Stimulated activated naive CD8-positive, alpha-beta T cell treated with anti-CD3 and anti-CD28 coated beads, Interleukin-15, amount 100 ng/mL, for 72 hours (primary cell): ENCODE results near the gene DZANK1.
"Not testable (repeated sequence)": the region's sequence is repeated elsewhere in the genome, so short reads cannot be mapped to it uniquely, and the experiment has no call there.

Experiments used
- ATAC-seq: fragments of 150-1000 bp; cut with Tn5 transposase; 2 replicates; pipeline ENCODE4 v1.10.0; 2021; ENCODE audit warnings: mild to moderate bottlenecking, moderate library complexity
- DNase-seq, 2 donors: peaks; one replicate each; pipeline ENCODE4 v3.0.0; 2021 to 2022
- H3K27ac Mint-ChIP-seq, 2 donors: one replicate each; pipeline ENCODE4 v1.8.0; 2022; ENCODE audit warnings: mild to moderate bottlenecking in 2 of 2, mixed read lengths in 2 of 2, moderate library complexity in 2 of 2
- H3K27me3 Mint-ChIP-seq: one replicate; pipeline ENCODE4 v1.8.0; 2022; ENCODE audit warnings: mixed read lengths
- H3K4me1 Mint-ChIP-seq: one replicate; pipeline ENCODE4 v1.8.0; 2022; ENCODE audit warnings: mild to moderate bottlenecking, mixed read lengths
- H3K4me3 Mint-ChIP-seq, 2 donors: one replicate each; pipeline ENCODE4 v1.8.0; 2022; ENCODE audit warnings: mild to moderate bottlenecking in 2 of 2, mixed read lengths in 2 of 2, moderate library complexity in 1 of 2
- H3K9me3 Mint-ChIP-seq, 2 donors: one replicate each; pipeline ENCODE4 v1.8.0; 2022; ENCODE audit warnings: mixed read lengths in 2 of 2

Gene DZANK1

GRCh38 chr20:18405826-18406225 is 61.0 kb downstream of the DZANK1 start:
- H3K4me1 Mint-ChIP-seq = no peaks in the 10 kb centered on the region
- ATAC-seq (no peak), DNase-seq (no peak)
- no peak overlapping the region for H3K27ac Mint-ChIP-seq
- peaks cover 0 to 8% of the 10 kb centered on the region in 2 donors for H3K9me3 Mint-ChIP-seq
- H3K4me3 Mint-ChIP-seq = no peak overlapping the region
- H3K27me3 Mint-ChIP-seq = no peaks in the 10 kb centered on the region

GRCh38 chr20:18404172-18404571 is 62.7 kb downstream of the DZANK1 start:
- no peaks in the 10 kb centered on the region for H3K4me1 Mint-ChIP-seq
- no peak overlapping the region for H3K27ac Mint-ChIP-seq
- H3K9me3 Mint-ChIP-seq = peaks cover 0 to 8% of the 10 kb centered on the region in 2 donors
- H3K27me3 Mint-ChIP-seq = no peaks in the 10 kb centered on the region
- H3K4me3 Mint-ChIP-seq = no peak overlapping the region
- DNase-seq = no peak
- no peak for ATAC-seq

- ATAC-seq = no peak
- Mint-ChIP-seq H3K27me3 (no peaks in the 10 kb centered on the region), H3K27ac (no peak overlapping the region), H3K4me1 (no peaks in the 10 kb centered on the region), H3K9me3 (peaks cover 0 to 8% of the 10 kb centered on the region in 2 donors), H3K4me3 (no peak overlapping the region)
- DNase-seq = no peak
These were observed 63.6 kb downstream of the DZANK1 start for GRCh38 chr20:18403269-18403668.

- Mint-ChIP-seq H3K27ac (no peak overlapping the region), H3K9me3 (peaks cover 0 to 8% of the 10 kb centered on the region in 2 donors), H3K27me3 (no peaks in the 10 kb centered on the region), H3K4me3 (no peak overlapping the region), H3K4me1 (no peaks in the 10 kb centered on the region)
- DNase-seq = no peak
- ATAC-seq = no peak
These were observed 65.5 kb downstream of the DZANK1 start for GRCh38 chr20:18401305-18401704.

- H3K4me3 Mint-ChIP-seq = no peak overlapping the region
- peaks cover 0 to 8% of the 10 kb centered on the region in 2 donors for H3K9me3 Mint-ChIP-seq
- H3K27ac Mint-ChIP-seq = no peak overlapping the region
- no peak for DNase-seq
- H3K27me3 Mint-ChIP-seq = no peaks in the 10 kb centered on the region
- no peaks in the 10 kb centered on the region for H3K4me1 Mint-ChIP-seq
- ATAC-seq = no peak
These were observed 66.4 kb downstream of the DZANK1 start for GRCh38 chr20:18400460-18400859.

GRCh38 chr20:18398713-18399112 is 68.1 kb downstream of the DZANK1 start:
- DNase-seq, H3K9me3 Mint-ChIP-seq, H3K4me1 Mint-ChIP-seq: not testable (repeated sequence)

GRCh38 chr20:18397030-18397429 is 69.8 kb downstream of the DZANK1 start:
- Mint-ChIP-seq H3K9me3 (peaks cover 0 to 5% of the 10 kb centered on the region in 2 donors), H3K4me1 (no peaks in the 10 kb centered on the region), H3K4me3 (no peak overlapping the region), H3K27me3 (no peaks in the 10 kb centered on the region), H3K27ac (no peak overlapping the region)
- DNase-seq (no peak), ATAC-seq (no peak)

More at GRCh38 chr20:18398713-18399112, 68.1 kb downstream of the DZANK1 start:
- H3K4me3 Mint-ChIP-seq, H3K27me3 Mint-ChIP-seq, H3K27ac Mint-ChIP-seq, ATAC-seq: not testable (repeated sequence)

- DNase-seq = no peak
These were observed 71.3 kb downstream of the DZANK1 start for GRCh38 chr20:18395544-18395943.

GRCh38 chr20:18394363-18394762 is 72.5 kb downstream of the DZANK1 start:
- Mint-ChIP-seq H3K4me3 (no peak overlapping the region), H3K9me3 (no peaks in the 10 kb centered on the region), H3K27ac (no peak overlapping the region), H3K4me1 (no peaks in the 10 kb centered on the region), H3K27me3 (no peaks in the 10 kb centered on the region)
- ATAC-seq = no peak
- DNase-seq = no peak

More at GRCh38 chr20:18395544-18395943, 71.3 kb downstream of the DZANK1 start:
- H3K9me3 Mint-ChIP-seq = no peaks in the 10 kb centered on the region
- H3K4me3 Mint-ChIP-seq = no peak overlapping the region
- H3K27me3 Mint-ChIP-seq = no peaks in the 10 kb centered on the region
- H3K4me1 Mint-ChIP-seq = no peaks in the 10 kb centered on the region
- H3K27ac Mint-ChIP-seq = no peak overlapping the region
- ATAC-seq = no peak

GRCh38 chr20:18391686-18392085 is 75.1 kb downstream of the DZANK1 start:
- ATAC-seq (no peak), DNase-seq (no peak)
- H3K27ac Mint-ChIP-seq = no peak overlapping the region
- H3K4me1 Mint-ChIP-seq = no peaks in the 10 kb centered on the region
- no peak overlapping the region for H3K4me3 Mint-ChIP-seq
- H3K9me3 Mint-ChIP-seq = no peaks in the 10 kb centered on the region
- H3K27me3 Mint-ChIP-seq = no peaks in the 10 kb centered on the region

GRCh38 chr20:18390201-18390600 is 76.6 kb downstream of the DZANK1 start:
- Mint-ChIP-seq H3K4me1 (no peaks in the 10 kb centered on the region), H3K27ac (peak overlapping the region in 1 of 2 donors; percentile 55), H3K4me3 (no peak overlapping the region), H3K27me3 (no peaks in the 10 kb centered on the region), H3K9me3 (no peaks in the 10 kb centered on the region)
- DNase-seq (no peak), ATAC-seq (no peak)

- ATAC-seq (no peak), DNase-seq (no peak)
- Mint-ChIP-seq H3K27ac (no peak overlapping the region), H3K4me3 (no peak overlapping the region), H3K27me3 (no peaks in the 10 kb centered on the region), H3K4me1 (no peaks in the 10 kb centered on the region), H3K9me3 (no peaks in the 10 kb centered on the region)
These were observed 78.0 kb downstream of the DZANK1 start for GRCh38 chr20:18388860-18389259.

- no peaks in the 10 kb centered on the region for H3K9me3 Mint-ChIP-seq
- ATAC-seq (no peak), DNase-seq (no peak)
- no peak overlapping the region for H3K4me3 Mint-ChIP-seq
- H3K27me3 Mint-ChIP-seq = no peaks in the 10 kb centered on the region
- no peaks in the 10 kb centered on the region for H3K4me1 Mint-ChIP-seq
- H3K27ac Mint-ChIP-seq = no peak overlapping the region
These were observed 85.8 kb downstream of the DZANK1 start for GRCh38 chr20:18380908-18381529.

GRCh38 chr20:18377896-18378481 is 88.8 kb downstream of the DZANK1 start:
- no peak for ATAC-seq
- no peaks in the 10 kb centered on the region for H3K4me1 Mint-ChIP-seq
- H3K27ac Mint-ChIP-seq = peak overlapping the region; percentile 23 to 29
- no peaks in the 10 kb centered on the region for H3K9me3 Mint-ChIP-seq
- H3K27me3 Mint-ChIP-seq = no peaks in the 10 kb centered on the region
- no peak for DNase-seq
- no peak overlapping the region for H3K4me3 Mint-ChIP-seq

- ATAC-seq, H3K9me3 Mint-ChIP-seq, H3K27me3 Mint-ChIP-seq: not testable (repeated sequence)
These were observed 91.3 kb downstream of the DZANK1 start for GRCh38 chr20:18375551-18375950.

GRCh38 chr20:18372296-18372695 is 94.5 kb downstream of the DZANK1 start:
- H3K4me1 Mint-ChIP-seq = no peaks in the 10 kb centered on the region
- peaks cover 7% of the 10 kb centered on the region for H3K27me3 Mint-ChIP-seq
- H3K9me3 Mint-ChIP-seq = no peaks in the 10 kb centered on the region
- H3K27ac Mint-ChIP-seq = no peak overlapping the region
- ATAC-seq (no peak), DNase-seq (no peak)
- no peak overlapping the region for H3K4me3 Mint-ChIP-seq

More at GRCh38 chr20:18375551-18375950, 91.3 kb downstream of the DZANK1 start:
- H3K4me1 Mint-ChIP-seq, H3K27ac Mint-ChIP-seq, H3K4me3 Mint-ChIP-seq, DNase-seq: not testable (repeated sequence)

- H3K27me3 Mint-ChIP-seq = no peaks in the 10 kb centered on the region
- ATAC-seq = no peak
- H3K4me3 Mint-ChIP-seq = no peak overlapping the region
- no peaks in the 10 kb centered on the region for H3K4me1 Mint-ChIP-seq
- no peak overlapping the region for H3K27ac Mint-ChIP-seq
- DNase-seq = no peak
- no peaks in the 10 kb centered on the region for H3K9me3 Mint-ChIP-seq
These were observed 102.1 kb downstream of the DZANK1 start for GRCh38 chr20:18364768-18365167.
